Mesodermal cell (in vitro differentiated cells): ENCODE results near the gene CALHM1.

Source experiments
- H3K27ac ChIP-seq: 2 replicates; pipeline ENCODE4 v1.7.0; 2013; ENCODE audit warnings: mild to moderate bottlenecking, low read depth, low read length, moderate library complexity; ENCODE audit not compliant: severe bottlenecking
- H3K36me3 ChIP-seq: 2 replicates; pipeline ENCODE4 v1.7.1; 2013; ENCODE audit warnings: mild to moderate bottlenecking, low read length, moderate library complexity; ENCODE audit not compliant: control insufficient read depth, insufficient read depth
- H3K4me1 ChIP-seq: one replicate; pipeline ENCODE4 v1.7.1; 2013; ENCODE audit warnings: mild to moderate bottlenecking, low read length; ENCODE audit not compliant: insufficient read depth, control insufficient read depth, poor library complexity, severe bottlenecking
- H3K4me3 ChIP-seq: 2 replicates; pipeline ENCODE4 v1.7.0; 2013; ENCODE audit warnings: low read length, control low read depth, mild to moderate bottlenecking; ENCODE audit not compliant: insufficient read depth, poor library complexity, severe bottlenecking; ENCODE audit errors: extremely low read depth
- H3K9me3 ChIP-seq: 2 replicates; pipeline ENCODE4 v1.7.1; 2013; ENCODE audit warnings: mild to moderate bottlenecking, low read length, moderate library complexity; ENCODE audit not compliant: control insufficient read depth
- WGBS, 2 experiments: methylation state at CpG; one replicate each; pipeline ENCODE4 v1.1.5; 2013; ENCODE audit warnings: missing lambda C conversion rate in 2 of 2; ENCODE audit not compliant: insufficient coverage in 2 of 2; 5-methylcytosine and 5-hydroxymethylcytosine counted together

Gene CALHM1

GRCh38 chr10:103445767-103446567, 12.7 kb downstream of the CALHM1 start:
- Histone ChIP-seq H3K27ac (no peak overlapping the region), H3K9me3 (no peaks in the 10 kb centered on the region), H3K4me1 (peaks cover 15% of the 10 kb centered on the region), H3K4me3 (no peak overlapping the region), H3K36me3 (peaks cover 76% of the 10 kb centered on the region)
- WGBS, 2 experiments = 89 to 98% methylated on average over 9 to 10 of the region's 12 CpGs

DNA sequence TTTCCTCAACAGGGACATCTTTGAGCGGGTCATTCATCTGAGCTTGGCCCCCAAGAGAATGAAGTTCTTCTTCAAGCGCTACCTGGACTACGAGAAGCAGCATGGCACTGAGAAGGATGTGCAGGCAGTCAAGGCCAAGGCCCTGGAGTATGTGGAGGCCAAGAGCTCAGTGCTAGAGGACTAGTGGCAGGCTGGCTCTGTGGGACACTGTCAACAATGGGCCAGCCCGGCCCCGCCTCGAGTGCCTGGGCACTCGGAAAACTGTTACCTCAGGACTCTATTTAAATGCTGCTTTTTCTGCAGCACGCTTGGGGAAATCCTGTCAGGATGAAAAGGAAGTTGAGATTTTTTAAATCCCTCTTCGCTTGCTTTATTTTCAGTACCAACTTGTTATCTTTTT, 13.3 kb downstream of the CALHM1 start:
- H3K9me3 ChIP-seq = no peaks in the 10 kb centered on the region
- H3K27ac ChIP-seq = no peak overlapping the region
- H3K36me3 ChIP-seq = peaks cover 81% of the 10 kb centered on the region
- WGBS, 2 experiments = 96 to 98% methylated on average over 5 to 7 of the region's 9 CpGs
- H3K4me1 ChIP-seq = peaks cover 17% of the 10 kb centered on the region
- no peak overlapping the region for H3K4me3 ChIP-seq

DNA sequence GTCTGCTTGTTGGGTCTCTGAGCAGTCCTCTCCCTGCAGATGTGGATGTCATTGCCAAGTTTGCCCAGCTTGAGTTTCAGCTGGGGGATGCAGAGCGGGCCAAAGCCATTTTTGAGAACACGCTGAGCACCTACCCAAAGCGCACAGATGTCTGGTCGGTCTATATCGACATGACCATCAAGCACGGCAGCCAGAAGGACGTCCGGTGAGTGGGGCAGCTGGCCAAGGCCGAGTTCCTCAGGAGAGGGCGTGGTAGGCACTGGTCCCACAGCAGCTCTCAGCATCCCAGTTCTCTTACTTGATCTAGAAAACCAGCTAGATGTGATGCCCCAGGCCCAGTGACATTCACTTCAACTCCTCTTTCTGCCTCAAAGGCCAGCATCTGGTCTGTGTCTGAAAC, 14.2 kb downstream of the CALHM1 start:
- H3K9me3 ChIP-seq = no peaks in the 10 kb centered on the region
- H3K27ac ChIP-seq = no peak overlapping the region
- peaks cover 85% of the 10 kb centered on the region for H3K36me3 ChIP-seq
- H3K4me3 ChIP-seq = no peak overlapping the region
- peaks cover 17% of the 10 kb centered on the region for H3K4me1 ChIP-seq
- WGBS, 2 experiments = 94 to 97% methylated on average over 7 to 8 of the region's 10 CpGs

- Histone ChIP-seq H3K27ac (no peak overlapping the region), H3K36me3 (peaks cover 90% of the 10 kb centered on the region), H3K9me3 (no peaks in the 10 kb centered on the region), H3K4me1 (peaks cover 17% of the 10 kb centered on the region), H3K4me3 (no peak overlapping the region)
- WGBS, 2 experiments = 97% methylated on average over 20 to 23 of the region's 23 CpGs
Observed at GRCh38 chr10:103443475-103444185, 15.1 kb downstream of the CALHM1 start.

DNA sequence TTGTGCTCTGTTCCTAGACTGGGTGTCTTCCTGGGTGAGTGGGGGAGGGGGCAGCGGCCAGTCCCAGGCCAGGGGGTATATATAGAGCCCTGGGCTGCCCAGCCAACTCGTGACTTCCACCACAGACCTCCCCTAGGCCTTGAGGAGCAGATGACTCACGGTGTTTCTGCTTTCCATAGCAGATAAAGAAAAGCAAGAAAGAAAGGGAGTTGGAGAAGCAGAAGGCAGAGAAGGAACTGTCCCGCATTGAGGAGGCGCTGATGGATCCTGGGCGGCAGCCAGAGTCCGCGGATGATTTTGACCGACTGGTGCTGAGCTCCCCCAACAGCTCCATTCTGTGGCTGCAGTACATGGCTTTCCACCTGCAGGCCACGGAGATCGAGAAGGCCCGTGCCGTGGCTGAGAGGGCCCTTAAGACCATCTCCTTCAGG, 16.7 kb downstream of the CALHM1 start:
- peak overlapping the region; percentile 46 for H3K27ac ChIP-seq
- peaks cover 95% of the 10 kb centered on the region for H3K36me3 ChIP-seq
- H3K9me3 ChIP-seq = no peaks in the 10 kb centered on the region
- H3K4me1 ChIP-seq = peaks cover 14% of the 10 kb centered on the region
- 91 to 98% methylated on average over 11 to 12 of the region's 13 CpGs for WGBS, 2 experiments
- no peak overlapping the region for H3K4me3 ChIP-seq

- 96 to 97% methylated on average over 6 to 8 of the region's 8 CpGs for WGBS, 2 experiments
- peak overlapping the region; percentile 46 for H3K27ac ChIP-seq
Observed at GRCh38 chr10:103441611-103442010, 17.1 kb downstream of the CALHM1 start.

DNA sequence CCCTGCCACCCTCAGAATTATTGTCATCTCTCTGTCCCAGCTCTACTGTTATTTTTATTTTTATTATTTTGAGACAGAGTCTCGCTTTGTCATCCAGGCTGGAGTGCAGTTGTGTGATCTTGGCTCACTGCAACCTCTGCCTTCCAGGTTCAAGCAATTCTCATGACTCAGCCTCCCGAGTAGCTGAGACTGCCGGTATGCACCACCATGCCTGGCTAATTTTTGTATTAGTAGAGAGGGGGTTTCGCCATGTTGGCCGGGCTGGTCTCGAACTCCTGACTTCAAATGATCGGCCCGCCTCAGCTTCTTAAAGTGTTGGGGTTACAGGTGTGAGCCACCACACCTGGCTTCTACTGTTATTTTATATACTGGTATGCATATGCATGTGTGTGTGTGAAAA, 17.5 kb downstream of the CALHM1 start:
- Histone ChIP-seq H3K27ac (no peak overlapping the region), H3K36me3 (peaks cover 96% of the 10 kb centered on the region), H3K4me3 (no peak overlapping the region), H3K4me1 (peaks cover 14% of the 10 kb centered on the region), H3K9me3 (no peaks in the 10 kb centered on the region)
- 89 to 95% methylated on average over 3 to 4 of the region's 8 CpGs for WGBS, 2 experiments

More at GRCh38 chr10:103441611-103442010, 17.1 kb downstream of the CALHM1 start:
- peaks cover 14% of the 10 kb centered on the region for H3K4me1 ChIP-seq
- no peak overlapping the region for H3K4me3 ChIP-seq
- peaks cover 96% of the 10 kb centered on the region for H3K36me3 ChIP-seq
- H3K9me3 ChIP-seq = no peaks in the 10 kb centered on the region

DNA sequence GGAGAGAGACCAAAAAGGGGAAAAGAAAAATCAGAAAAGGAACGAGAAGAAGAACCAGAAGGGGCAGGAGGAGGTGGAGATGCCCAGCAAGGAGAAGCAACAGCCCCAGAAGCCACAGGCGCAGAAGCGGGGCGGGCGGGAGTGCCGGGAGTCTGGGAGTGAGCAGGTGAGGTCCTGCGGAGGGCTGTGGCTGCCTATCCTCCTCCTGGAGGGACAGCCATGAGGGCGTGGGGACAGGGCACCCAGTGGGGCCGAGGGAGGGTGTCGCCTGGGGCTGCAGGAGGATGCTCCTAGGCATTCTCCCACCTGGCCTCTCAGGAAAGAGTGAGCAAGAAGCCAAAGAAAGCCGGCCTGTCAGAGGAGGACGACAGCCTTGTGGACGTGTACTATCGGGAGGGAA, 18.3 kb downstream of the CALHM1 start:
- Histone ChIP-seq H3K4me1 (peaks cover 14% of the 10 kb centered on the region), H3K9me3 (no peaks in the 10 kb centered on the region), H3K36me3 (peaks cover 96% of the 10 kb centered on the region), H3K4me3 (no peak overlapping the region), H3K27ac (no peak overlapping the region)
- 94 to 98% methylated on average over 11 to 14 of the region's 14 CpGs for WGBS, 2 experiments

DNA sequence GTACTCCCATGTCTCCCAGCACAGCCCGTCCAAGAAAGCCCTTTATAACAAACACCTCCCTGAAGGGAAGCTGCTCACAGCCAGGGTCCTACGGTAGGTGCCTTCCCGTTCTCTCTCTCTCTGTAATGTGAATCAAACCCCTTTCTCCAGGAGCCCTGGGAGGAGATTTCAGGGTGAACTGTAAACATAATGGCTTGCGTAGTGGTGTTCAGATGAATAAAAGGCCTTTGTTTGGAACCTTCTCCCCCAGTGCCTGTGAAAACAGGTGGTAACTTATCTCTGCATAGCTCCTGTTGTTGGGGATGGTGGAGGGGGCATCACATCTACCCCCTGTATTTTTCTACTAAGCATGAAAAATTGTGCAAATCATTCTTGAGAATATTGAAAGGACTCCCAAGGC, 18.9 kb downstream of the CALHM1 start:
- WGBS, 2 experiments = 90% methylated on average over 3 of the region's 4 CpGs; no CpG with 5 or more reads in 1 of the 2 experiments
- Histone ChIP-seq H3K36me3 (peaks cover 93% of the 10 kb centered on the region), H3K9me3 (no peaks in the 10 kb centered on the region), H3K4me3 (no peak overlapping the region), H3K4me1 (peaks cover 14% of the 10 kb centered on the region), H3K27ac (no peak overlapping the region)

- Histone ChIP-seq H3K9me3 (no peaks in the 10 kb centered on the region), H3K36me3 (peaks cover 92% of the 10 kb centered on the region), H3K27ac (no peak overlapping the region), H3K4me1 (no peaks in the 10 kb centered on the region), H3K4me3 (no peak overlapping the region)
- 100% methylated on average over 1 of the region's 2 CpGs; no CpG with 5 or more reads in 1 of the 2 experiments for WGBS, 2 experiments
Observed at GRCh38 chr10:103433858-103434257, 24.8 kb downstream of the CALHM1 start.

DNA sequence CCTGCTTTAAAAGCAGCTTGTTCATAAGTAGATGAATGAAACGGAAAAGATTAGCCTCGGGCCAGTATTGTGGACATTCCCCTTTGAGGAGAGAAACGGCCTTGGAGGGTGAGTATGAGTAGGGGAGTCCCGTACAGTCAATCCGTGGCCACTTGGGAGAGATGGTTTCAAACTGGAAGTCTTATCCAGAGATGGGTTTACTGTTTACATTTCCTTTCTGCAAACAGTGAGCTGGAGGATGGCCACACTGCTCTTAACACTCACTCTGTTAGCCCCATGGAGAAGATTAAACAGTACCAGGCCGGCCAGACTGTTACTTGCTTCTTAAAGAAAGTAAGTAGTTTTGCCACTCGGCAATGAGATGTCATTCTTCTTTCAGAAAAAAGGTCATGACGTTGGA, 26.8 kb downstream of the CALHM1 start:
- Histone ChIP-seq H3K9me3 (no peaks in the 10 kb centered on the region), H3K36me3 (peaks cover 93% of the 10 kb centered on the region), H3K4me1 (no peaks in the 10 kb centered on the region), H3K27ac (no peak overlapping the region), H3K4me3 (no peak overlapping the region)
- WGBS, 2 experiments = 94 to 98% methylated on average over 8 of the region's 8 CpGs
